MM.1S (cell line): ENCODE measurements around the gene TMEM60.
A peak's percentile ranks its signal among the peaks of the same experiment; 100 is the strongest.

ENCODE experiments used
- DNase-seq: peaks from one replicate; pipeline ENCODE4 v3.0.0-alpha.2; 2015
- H2AFZ ChIP-seq: fragments of 300-600 bp; sonication (generic); 2 replicates; pipeline ENCODE4 v1.6.0; 2016; ENCODE audit warnings: antibody characterized with exemption, low read length
- H3F3A ChIP-seq: fragments of 300-600 bp; sonication (generic); 2 replicates; pipeline ENCODE4 v1.6.1; 2016; ENCODE audit warnings: mild to moderate bottlenecking, antibody characterized with exemption, low read length, moderate library complexity, mixed read lengths; ENCODE audit not compliant: insufficient read depth
- H3K27ac ChIP-seq: fragments of 300-600 bp; sonication (generic); 2 replicates; pipeline ENCODE4 v1.5.1; 2016; ENCODE audit warnings: mild to moderate bottlenecking, low read length
- H3K27me3 ChIP-seq: fragments of 300-600 bp; sonication (generic); replicated peaks from 2 replicates; pipeline ENCODE4 v1.6.0; 2016; ENCODE audit warnings: low read length; ENCODE audit not compliant: insufficient read depth
- H3K36me3 ChIP-seq: fragments of 300-600 bp; sonication (generic); replicated peaks from 2 replicates; pipeline ENCODE4 v1.6.1; 2016; ENCODE audit warnings: mild to moderate bottlenecking, low read length, mixed read lengths; ENCODE audit not compliant: insufficient read depth
- H3K4me1 ChIP-seq: fragments of 300-600 bp; sonication (generic); 2 replicates; pipeline ENCODE4 v1.6.1; 2016; ENCODE audit warnings: low read length, mixed read lengths
- H3K4me2 ChIP-seq: fragments of 300-600 bp; sonication (generic); 2 replicates; pipeline ENCODE4 v1.6.0; 2016; ENCODE audit warnings: low read depth, low read length
- H3K4me3 ChIP-seq: fragments of 300-600 bp; sonication (generic); 2 replicates; pipeline ENCODE4 v1.5.1; 2016; ENCODE audit warnings: low read length, mixed read lengths
- H3K79me2 ChIP-seq: fragments of 300-600 bp; sonication (generic); 2 replicates; pipeline ENCODE4 v1.6.1; 2016; ENCODE audit warnings: mixed run types, low read length, mixed read lengths
- H3K9ac ChIP-seq: fragments of 300-600 bp; sonication (generic); 2 replicates; pipeline ENCODE4 v1.6.1; 2016; ENCODE audit warnings: low read length, mixed read lengths
- H3K9me2 ChIP-seq: fragments of 300-600 bp; sonication (generic); replicated peaks from 2 replicates; pipeline ENCODE4 v1.6.1; 2016; ENCODE audit warnings: mild to moderate bottlenecking, low read length, mixed read lengths; ENCODE audit not compliant: insufficient read depth
- H3K9me3 ChIP-seq: fragments of 300-600 bp; sonication (generic); replicated peaks from 2 replicates; pipeline ENCODE4 v1.6.1; 2016; ENCODE audit warnings: mild to moderate bottlenecking, low read length, mixed read lengths; ENCODE audit not compliant: insufficient read depth
- H4K20me1 ChIP-seq: fragments of 300-600 bp; sonication (generic); 2 replicates; pipeline ENCODE4 v1.6.1; 2016; ENCODE audit warnings: mild to moderate bottlenecking, low read length, moderate library complexity, mixed read lengths; ENCODE audit not compliant: insufficient read depth
- CTCF ChIP-seq: fragments of 300-600 bp; sonication (generic); IDR thresholded peaks from 2 replicates; pipeline ENCODE4 v1.5.1; 2016; ENCODE audit warnings: antibody characterized with exemption, low read length, mixed read lengths
- EZH2 ChIP-seq: fragments of 300-600 bp; sonication (generic); optimal IDR thresholded peaks from 2 replicates; pipeline ENCODE3; 2017; ENCODE audit warnings: low read depth, mild to moderate bottlenecking, antibody characterized with exemption, low read length, mixed read lengths
- EZH2phosphoT487 ChIP-seq: fragments of 300-600 bp; sonication (generic); IDR thresholded peaks from 2 replicates; pipeline ENCODE4 v1.6.1; 2018; ENCODE audit warnings: antibody characterized with exemption, low read length

The TMEM60 gene

GRCh38 chr7:77800730-77801129, 2.5 kb upstream of the TMEM60 start:
- Histone ChIP-seq H3K79me2 (peaks cover 71% of the 10 kb centered on the region), H3K4me3 (no peak overlapping the region), H3K36me3 (no peaks in the 10 kb centered on the region), H4K20me1 (no peaks in the 10 kb centered on the region), H3K27me3 (no peaks in the 10 kb centered on the region), H3K9me3 (no peaks in the 10 kb centered on the region), H3F3A (no peaks in the 10 kb centered on the region; the same call in 1 of the 2 replicates), H3K4me2 (no peak overlapping the region), H3K27ac (no peak overlapping the region), H3K4me1 (peaks cover 34% of the 10 kb centered on the region), H3K9me2 (no peaks in the 10 kb centered on the region), H3K9ac (no peak overlapping the region), H2AFZ (no peak overlapping the region)
- DNase-seq, result no peak
- TF ChIP-seq CTCF (no peak), EZH2 (no peak), EZH2phosphoT487 (no peak)

GRCh38 chr7:77800158-77800557, 1.9 kb upstream of the TMEM60 start:
- DNase-seq, result no peak
- peak overlapping the region; percentile 68; the same call in 1 of the 2 replicates for H3K4me2 ChIP-seq
- no peaks in the 10 kb centered on the region for H3K36me3 ChIP-seq
- TF ChIP-seq EZH2 (no peak), CTCF (no peak), EZH2phosphoT487 (no peak)
- H3F3A ChIP-seq, result no peaks in the 10 kb centered on the region; the same call in 1 of the 2 replicates
- peaks cover 67% of the 10 kb centered on the region for H3K79me2 ChIP-seq
- peaks cover 34% of the 10 kb centered on the region for H3K4me1 ChIP-seq
- no peak overlapping the region for H3K4me3 ChIP-seq
- H3K9me3 ChIP-seq, result no peaks in the 10 kb centered on the region
- no peak overlapping the region for H3K27ac ChIP-seq
- H3K27me3 ChIP-seq, result no peaks in the 10 kb centered on the region
- no peaks in the 10 kb centered on the region for H4K20me1 ChIP-seq
- no peak overlapping the region for H3K9ac ChIP-seq
- H2AFZ ChIP-seq, result no peak overlapping the region
- no peaks in the 10 kb centered on the region for H3K9me2 ChIP-seq

- TF ChIP-seq CTCF (no peak), EZH2phosphoT487 (no peak), EZH2 (no peak)
- Histone ChIP-seq H3K36me3 (no peaks in the 10 kb centered on the region), H3K79me2 (peaks cover 66% of the 10 kb centered on the region), H3K27me3 (no peaks in the 10 kb centered on the region), H3K4me2 (peak overlapping the region; percentile 68), H3K4me3 (peak overlapping the region; percentile 95), H3K9me3 (no peaks in the 10 kb centered on the region), H2AFZ (peak overlapping the region; percentile 92), H3K4me1 (peaks cover 34% of the 10 kb centered on the region), H3K9me2 (no peaks in the 10 kb centered on the region), H4K20me1 (no peaks in the 10 kb centered on the region), H3K27ac (peak overlapping the region; percentile 55; the same call in 1 of the 2 replicates), H3F3A (no peaks in the 10 kb centered on the region; the same call in 1 of the 2 replicates), H3K9ac (peak overlapping the region; percentile 76)
- peak; percentile 27 for DNase-seq
Observed at GRCh38 chr7:77799078-77799964, 1.1 kb upstream of the TMEM60 start.
